ENCODE data around the gene HHLA2. TPM values are rescaled to one million over a fixed set of nuclear protein-coding genes. Genes with fewer than 3 reads are reported as not detected.

The HHLA2 gene
- total and polyA plus RNA-seq, 2 of the 8 experiments (the other 6 are each of a cell fraction or from before 2014, with no cell fraction given): not detected

GRCh38 chr3:108394563-108394962, 98.2 kb downstream of the HHLA2 start:
- Histone ChIP-seq H4K5ac (ENCODE audit: insufficient read length, low read depth, low read length) (no peak overlapping the region), H3K9ac (replicated peaks in 1 of 4; ENCODE audit: extremely low read depth in 1 of 4, low read depth in 3 of 4, low read length in 3 of 4) (no peak overlapping the region), H4K20me1 (replicated peaks in 1 of 2; ENCODE audit: control insufficient read depth in 1 of 2, insufficient read depth in 2 of 2, low read length in 2 of 2) (no peaks in the 10 kb centered on the region), H3K23me2 (ENCODE audit: low read depth, low read length) (no peaks in the 10 kb centered on the region), H3K27me3 (replicated peaks in 1 of 4; ENCODE audit: control insufficient read depth in 3 of 4, extremely low read depth in 1 of 4, insufficient read depth in 3 of 4, low read length in 3 of 4) (no peaks in the 10 kb centered on the region), H2BK20ac (ENCODE audit: low read length) (no peak overlapping the region), H3K23ac (ENCODE audit: insufficient read length) (no peak overlapping the region), H3K4me1 (replicated peaks in 1 of 4; ENCODE audit: control insufficient read depth in 3 of 4, insufficient read depth in 4 of 4, low read length in 3 of 4) (peaks cover 0 to 6% (median 4%) of the 10 kb centered on the region in 4 experiments; a peak in 4 of 7 replicates), H4K91ac (replicated peaks; ENCODE audit: insufficient read length, low read length) (no peak overlapping the region), H2BK5ac (ENCODE audit: low read depth, low read length) (no peak overlapping the region), H3K4me2 (ENCODE audit: insufficient read depth in 1 of 2, low read depth in 2 of 2, low read length in 2 of 2) (no peak overlapping the region), H3K79me1 (ENCODE audit: low read depth, low read length) (no peaks in the 10 kb centered on the region), H3K79me2 (ENCODE audit: control insufficient read depth in 1 of 2, insufficient read depth in 2 of 2, low read length in 2 of 2) (no peaks in the 10 kb centered on the region), H2BK120ac (replicated peaks; ENCODE audit: low read depth, low read length) (no peak overlapping the region), H2BK15ac (ENCODE audit: low read length) (no peak overlapping the region), H2AK5ac (ENCODE audit: low read depth, low read length) (no peak overlapping the region), H3K18ac (ENCODE audit: extremely low read depth, low read length) (no peak overlapping the region), H2AFZ (ENCODE audit: low read length) (no peak overlapping the region), H3K36me3 (ENCODE audit: control insufficient read depth in 2 of 4, insufficient read depth in 4 of 4, low read length in 3 of 4) (no peaks in the 10 kb centered on the region), H3K56ac (replicated peaks; ENCODE audit: insufficient read length, low read depth, low read length) (no peak overlapping the region), H3K9me3 (ENCODE audit: insufficient read depth in 2 of 2, low read depth in 1 of 2, low read length in 1 of 2) (no peaks in the 10 kb centered on the region), H2BK12ac (ENCODE audit: low read depth, low read length) (no peak overlapping the region), H3K4ac (replicated peaks; ENCODE audit: insufficient read length, low read depth, low read length) (no peak overlapping the region), H4K8ac (ENCODE audit: extremely low read depth, insufficient read depth, low read length) (no peak overlapping the region), H3K14ac (ENCODE audit: insufficient read length) (no peak overlapping the region), H3K4me3 (ENCODE audit: extremely low read depth in 1 of 4, insufficient read depth in 2 of 4, low read depth in 3 of 4, low read length in 4 of 4) (no peak overlapping the region), H3K27ac (ENCODE audit: low read depth, low read length) (no peak overlapping the region)
- FAIRE-seq (no peak), DNase-seq (ENCODE audit: low read depth in 1 of 2, low spot score in 2 of 2) (no peak)
- TF ChIP-seq CBX8 (IDR thresholded peaks at IDR 0.05; ENCODE audit: borderline replicate concordance, low read depth, low read length): no peak
- no peak for TF ChIP-seq SP2 (IDR thresholded peaks at IDR 0.05; ENCODE audit: low read length)
- no peak for TF ChIP-seq RXRA (IDR thresholded peaks at IDR 0.05; ENCODE audit: insufficient read depth, low read depth, low read length)
- TF ChIP-seq TCF12 (IDR thresholded peaks at IDR 0.05; ENCODE audit: low read depth, low read length): no peak
- no peak for TF ChIP-seq PHF8 (conservative IDR thresholded peaks at IDR 0.05; ENCODE audit: low read depth, low read length)
- TF ChIP-seq SAP30 (IDR thresholded peaks at IDR 0.05; ENCODE audit: insufficient read depth, insufficient replicate concordance, low read length): no peak
- TF ChIP-seq RFX5 (IDR thresholded peaks at IDR 0.05; ENCODE audit: borderline replicate concordance, low read depth, low read length): no peak
- no peak for TF ChIP-seq CHD1 (IDR thresholded peaks at IDR 0.05; ENCODE audit: low read depth, low read length)
- no peak for TF ChIP-seq MAFK (IDR thresholded peaks at IDR 0.05; ENCODE audit: low read depth, low read length)
- no peak for TF ChIP-seq POLR2A (IDR thresholded peaks at IDR 0.05; ENCODE audit: control extremely low read depth in 1 of 2, low read depth in 2 of 2, low read length in 2 of 2)
- no peak for TF ChIP-seq JUN (IDR thresholded peaks at IDR 0.05; ENCODE audit: low read depth, low read length)
- TF ChIP-seq SP4 (IDR thresholded peaks at IDR 0.05; ENCODE audit: low read length): no peak
- TF ChIP-seq E2F6 (IDR thresholded peaks at IDR 0.05): no peak
- TF ChIP-seq EP300 (IDR thresholded peaks at IDR 0.05; ENCODE audit: borderline replicate concordance in 1 of 2, low read depth in 2 of 2, low read length in 2 of 2): no peak
- POLR2A ChIA-PET (ENCODE audit: partially characterized antibody): no interaction called here
- CTCF ChIA-PET (ENCODE audit: partially characterized antibody): interaction anchor here (1.4 to 1.7 kb wide), 2 partner anchors 10 to 456 kb away, joined by 3 to 5 read pairs; no protein-coding TSS in a partner anchor
- 72% methylated on average over 3 of the region's 3 CpGs; no CpG with 5 or more reads in 1 of the 2 experiments for WGBS, 2 experiments (ENCODE audit: extremely low coverage in 1 of 2, insufficient coverage in 1 of 2, insufficient read length in 1 of 2, insufficient replicate concordance in 2 of 2, low coverage in 1 of 2, low lambda C conversion rate in 2 of 2, missing lambda C conversion rate in 1 of 2)
